HG03103 (cell line): ENCODE data around the gene VPS26C.
"Not testable (repeated sequence)": the region's sequence is repeated elsewhere in the genome, so short reads cannot be mapped to it uniquely, and the experiment has no call there.

ENCODE experiments used
- ATAC-seq: cut with Tn5 transposase; IDR thresholded peaks from one replicate; pipeline ENCODE4 v1.9.1; 2021; ENCODE audit warnings: low read depth; ENCODE audit not compliant: unreplicated experiment

The VPS26C gene

GRCh38 chr21:37267269-37268185 lies at the start of gene VPS26C:
Gene VPS26C, minus strand, starts transcription at chr21:37267334. Its CDS starts 40 bp downstream, at chr21:37267294.
- peak; percentile 88 for ATAC-seq

GRCh38 chr21:37316072-37316471 lies 48.9 kb upstream of the VPS26C start:
- not testable (repeated sequence) for ATAC-seq

- ATAC-seq, result no peak
Measured at GRCh38 chr21:37300114-37300751, 33.1 kb upstream of the VPS26C start.

- no peak for ATAC-seq
Measured at GRCh38 chr21:37297364-37297763, 30.2 kb upstream of the VPS26C start.

GRCh38 chr21:37294679-37295078 lies 27.5 kb upstream of the VPS26C start:
- ATAC-seq, result no peak

- no peak for ATAC-seq
Measured at GRCh38 chr21:37292941-37293340, 25.8 kb upstream of the VPS26C start.

GRCh38 chr21:37292041-37292440 lies 24.9 kb upstream of the VPS26C start:
- no peak for ATAC-seq

- not testable (repeated sequence) for ATAC-seq
Measured at GRCh38 chr21:37283191-37283710, 16.1 kb upstream of the VPS26C start.

- not testable (repeated sequence) for ATAC-seq
Measured at GRCh38 chr21:37282602-37283001, 15.5 kb upstream of the VPS26C start.

- no peak for ATAC-seq
Measured at GRCh38 chr21:37281993-37282392, 14.9 kb upstream of the VPS26C start.

- no peak for ATAC-seq
Measured at GRCh38 chr21:37281579-37281978, 14.4 kb upstream of the VPS26C start.

- not testable (repeated sequence) for ATAC-seq
Measured at GRCh38 chr21:37279271-37279670, 12.1 kb upstream of the VPS26C start.

- no peak for ATAC-seq
Measured at GRCh38 chr21:37278199-37278598, 11.1 kb upstream of the VPS26C start.

GRCh38 chr21:37276377-37276776 lies 9.2 kb upstream of the VPS26C start:
- no peak for ATAC-seq

GRCh38 chr21:37273911-37274690 lies 7.0 kb upstream of the VPS26C start:
- ATAC-seq, result peak; percentile 60

GRCh38 chr21:37273440-37273839 lies 6.3 kb upstream of the VPS26C start:
- no peak for ATAC-seq

GRCh38 chr21:37272897-37273296 lies 5.8 kb upstream of the VPS26C start:
- ATAC-seq, result no peak

- no peak for ATAC-seq
Measured at GRCh38 chr21:37270576-37271365, 3.6 kb upstream of the VPS26C start.

GRCh38 chr21:37269481-37269880 lies 2.3 kb upstream of the VPS26C start:
- no peak for ATAC-seq

- ATAC-seq, result no peak
Measured at GRCh38 chr21:37268186-37268503, 1.0 kb upstream of the VPS26C start.
